Activated T-cell treated with anti-CD3 and anti-CD28 coated beads, Interleukin-2, amount 50 U/mL, for 4 hours (primary cell): Measurements from ENCODE around the gene UPK1B. TPM values are rescaled to one million over a fixed set of nuclear protein-coding genes. Genes with fewer than 3 reads are reported as not detected.

Experiments used
- ATAC-seq, 2 donors: fragments of 200-7000 bp; cut with Tn5 transposase; one replicate each; pipeline ENCODE4 v1.10.0; 2021
- DNase-seq: peaks from one replicate; pipeline ENCODE4 v3.0.0-alpha.2; 2020
- H3K27me3 Mint-ChIP-seq: one replicate; pipeline ENCODE4 v1.8.0; 2021; ENCODE audit warnings: low read depth, mixed read lengths
- H3K36me3 Mint-ChIP-seq: one replicate; pipeline ENCODE4 v1.8.0; 2022; ENCODE audit warnings: mixed read lengths; ENCODE audit not compliant: insufficient read depth
- H3K4me1 Mint-ChIP-seq: one replicate; pipeline ENCODE4 v1.8.0; 2021; ENCODE audit warnings: low read depth, mixed read lengths
- H3K4me3 Mint-ChIP-seq: one replicate; pipeline ENCODE4 v1.8.0; 2021; ENCODE audit warnings: mild to moderate bottlenecking, moderate library complexity, mixed read lengths
- H3K9me3 Mint-ChIP-seq: one replicate; pipeline ENCODE4 v1.8.0; 2021; ENCODE audit warnings: mixed read lengths
- total RNA-seq, 3 donors: library from RNA; stranded (reverse); gene quantifications; one replicate each; pipeline ENCODE4 v1.2.1, GENCODE V29; 2021

The UPK1B gene
- total RNA-seq, 3 donors from 2014 or later, result not detected

DNA sequence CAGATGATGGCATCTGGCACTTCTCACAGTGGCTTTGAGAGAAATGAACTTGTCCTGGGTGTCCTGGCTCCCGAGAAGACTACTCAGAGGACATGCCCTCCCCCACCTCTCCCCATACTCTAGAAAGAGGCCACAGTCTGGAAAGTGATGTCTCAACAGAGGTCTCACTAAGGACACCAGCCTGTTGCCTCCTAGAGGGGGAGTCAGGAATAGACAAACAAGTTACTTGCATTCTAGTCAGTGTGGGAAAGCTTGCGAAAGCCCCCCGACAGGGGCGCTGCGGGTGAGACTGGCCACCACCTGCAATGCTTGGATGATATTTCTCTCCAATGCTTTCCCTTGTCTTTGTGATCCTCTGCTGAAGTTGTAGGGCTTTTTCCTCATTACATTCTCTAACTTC is 50.1 kb downstream of the UPK1B start:
- Mint-ChIP-seq H3K4me1 (peaks cover 48% of the 10 kb centered on the region), H3K4me3 (no peak overlapping the region), H3K27me3 (no peaks in the 10 kb centered on the region), H3K36me3 (peaks cover 55% of the 10 kb centered on the region), H3K9me3 (no peaks in the 10 kb centered on the region)
- ATAC-seq, result no peak
- no peak for DNase-seq

DNA sequence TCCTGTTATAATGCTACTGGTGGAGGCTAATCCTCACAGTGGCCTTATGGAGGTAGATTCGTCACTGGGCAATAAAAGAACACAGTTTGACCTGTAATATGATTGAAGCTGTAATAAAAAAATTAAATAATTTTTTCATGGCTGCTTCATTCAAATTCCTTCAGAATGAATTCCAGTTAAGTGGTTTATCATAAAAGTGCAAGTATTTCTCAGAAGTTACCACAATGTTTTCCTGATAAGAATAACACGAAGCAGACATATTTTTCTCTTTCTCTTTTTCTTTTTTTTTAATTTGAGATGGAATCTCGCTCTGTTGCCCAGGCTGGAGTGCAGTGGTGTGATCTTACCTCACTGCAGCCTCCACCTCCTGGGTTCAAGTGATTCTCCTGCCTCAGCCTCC is 51.7 kb downstream of the UPK1B start:
- H3K36me3 Mint-ChIP-seq, result peaks cover 59% of the 10 kb centered on the region
- H3K4me3 Mint-ChIP-seq, result no peak overlapping the region
- no peak for ATAC-seq
- H3K4me1 Mint-ChIP-seq, result peaks cover 38% of the 10 kb centered on the region
- no peaks in the 10 kb centered on the region for H3K9me3 Mint-ChIP-seq
- H3K27me3 Mint-ChIP-seq, result no peaks in the 10 kb centered on the region
- no peak for DNase-seq

DNA sequence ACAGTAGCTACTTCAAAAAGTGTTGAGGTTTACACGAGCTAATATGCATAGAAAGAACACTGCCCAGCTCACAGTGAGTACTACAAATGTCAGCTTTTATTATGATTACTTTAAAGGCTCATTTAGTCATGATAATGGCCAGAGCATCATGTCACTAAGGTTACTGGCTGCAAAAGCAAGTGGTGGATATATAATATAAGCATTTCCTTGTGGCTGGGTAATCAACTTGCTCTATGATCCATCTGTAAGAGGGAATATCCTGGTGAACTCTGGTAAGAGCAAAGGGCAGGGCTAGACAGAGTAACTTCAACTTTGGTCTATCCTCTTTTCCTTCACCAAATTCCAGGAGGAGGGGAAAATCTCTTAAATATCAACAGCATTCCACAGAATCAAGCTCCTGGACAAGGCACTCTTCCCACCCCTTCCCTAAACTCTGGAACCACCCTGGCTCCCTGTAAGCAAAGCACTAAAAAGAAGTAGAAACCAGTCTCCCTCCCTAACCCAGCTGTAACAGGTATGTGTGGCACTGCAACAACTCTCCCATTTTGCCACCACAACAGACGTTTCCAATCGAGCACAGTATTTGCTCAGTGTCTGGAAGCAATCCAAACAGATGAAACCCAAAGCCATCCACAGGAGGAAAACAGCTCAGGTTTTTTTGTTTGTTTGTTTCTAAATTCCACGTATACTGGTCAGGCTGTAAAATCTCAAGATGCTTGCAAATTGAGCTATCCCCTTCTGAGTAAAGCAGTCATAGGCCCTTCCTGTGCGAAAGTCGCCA is 53.9 kb downstream of the UPK1B start:
- Mint-ChIP-seq H3K36me3 (peaks cover 62% of the 10 kb centered on the region), H3K4me1 (peaks cover 34% of the 10 kb centered on the region), H3K4me3 (no peak overlapping the region), H3K9me3 (no peaks in the 10 kb centered on the region), H3K27me3 (no peaks in the 10 kb centered on the region)
- DNase-seq (no peak), ATAC-seq (no peak)

GRCh38 chr3:119228373-119229145 is 55.2 kb downstream of the UPK1B start:
- no peak for DNase-seq
- Mint-ChIP-seq H3K4me3 (peak overlapping the region; percentile 0), H3K9me3 (no peaks in the 10 kb centered on the region), H3K27me3 (no peaks in the 10 kb centered on the region), H3K36me3 (peaks cover 52% of the 10 kb centered on the region), H3K4me1 (peaks cover 34% of the 10 kb centered on the region)
- peak in 1 of 2 donors; percentile 53 for ATAC-seq

- Mint-ChIP-seq H3K27me3 (no peaks in the 10 kb centered on the region), H3K36me3 (peaks cover 47% of the 10 kb centered on the region), H3K9me3 (no peaks in the 10 kb centered on the region), H3K4me3 (no peak overlapping the region), H3K4me1 (peaks cover 37% of the 10 kb centered on the region)
- ATAC-seq (no peak), DNase-seq (no peak)
Observed at GRCh38 chr3:119229190-119229589, 55.8 kb downstream of the UPK1B start.

GRCh38 chr3:119230071-119230470 is 56.7 kb downstream of the UPK1B start:
- Mint-ChIP-seq H3K4me1 (peaks cover 43% of the 10 kb centered on the region), H3K4me3 (no peak overlapping the region), H3K27me3 (no peaks in the 10 kb centered on the region), H3K36me3 (peaks cover 48% of the 10 kb centered on the region), H3K9me3 (no peaks in the 10 kb centered on the region)
- DNase-seq (no peak), ATAC-seq (no peak)

DNA sequence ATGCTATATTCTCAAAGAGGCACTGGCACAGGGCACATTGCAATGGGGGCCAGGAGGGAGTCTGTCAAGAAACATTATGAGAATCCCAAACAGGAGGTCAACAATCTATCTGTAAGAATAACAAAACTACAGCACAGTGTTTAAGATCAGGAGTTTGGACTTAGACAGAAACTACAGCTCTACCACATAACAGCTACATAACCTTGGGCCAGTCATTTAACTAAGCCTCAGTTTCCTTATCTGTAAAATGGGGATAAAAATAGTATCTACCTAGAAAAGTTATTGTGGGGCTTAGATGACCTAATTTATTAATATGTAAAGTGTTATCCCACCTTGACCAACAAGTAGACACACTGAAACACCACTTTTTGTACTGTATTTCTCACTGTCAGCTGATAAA is 57.3 kb downstream of the UPK1B start:
- no peaks in the 10 kb centered on the region for H3K27me3 Mint-ChIP-seq
- no peak overlapping the region for H3K4me3 Mint-ChIP-seq
- peaks cover 52% of the 10 kb centered on the region for H3K36me3 Mint-ChIP-seq
- peaks cover 50% of the 10 kb centered on the region for H3K4me1 Mint-ChIP-seq
- ATAC-seq, result no peak
- H3K9me3 Mint-ChIP-seq, result no peaks in the 10 kb centered on the region
- DNase-seq, result no peak

DNA sequence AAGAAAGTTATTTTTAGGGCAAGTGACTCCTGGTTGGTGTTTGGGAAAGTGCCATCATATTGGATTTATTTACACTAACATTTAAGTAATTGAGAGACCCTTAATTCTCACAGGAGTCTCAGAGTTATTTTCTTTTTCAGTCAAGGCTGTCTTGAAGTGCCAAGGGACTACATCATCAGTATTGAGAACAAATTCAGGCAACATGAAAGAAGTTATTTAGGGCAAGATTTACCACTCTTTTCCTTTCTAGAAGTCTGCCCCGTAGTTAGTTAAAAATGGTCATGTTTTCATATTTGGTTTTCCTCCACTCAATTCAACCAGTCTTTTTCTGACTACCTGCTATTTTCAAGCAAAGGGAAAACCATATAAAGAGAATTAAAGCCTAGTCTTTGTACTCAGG is 61.2 kb downstream of the UPK1B start:
- peak in 1 of 2 donors; percentile 44 for ATAC-seq

GRCh38 chr3:119235151-119235550 is 61.8 kb downstream of the UPK1B start:
- DNase-seq (no peak), ATAC-seq (no peak)
- Mint-ChIP-seq H3K27me3 (no peaks in the 10 kb centered on the region), H3K4me1 (peaks cover 69% of the 10 kb centered on the region), H3K36me3 (peaks cover 29% of the 10 kb centered on the region), H3K9me3 (no peaks in the 10 kb centered on the region), H3K4me3 (no peak overlapping the region)

More for the DNA sequence above, 61.2 kb downstream of the UPK1B start:
- Mint-ChIP-seq H3K4me1 (peaks cover 64% of the 10 kb centered on the region), H3K27me3 (no peaks in the 10 kb centered on the region), H3K9me3 (no peaks in the 10 kb centered on the region), H3K36me3 (peaks cover 33% of the 10 kb centered on the region), H3K4me3 (no peak overlapping the region)
- no peak for DNase-seq

GRCh38 chr3:119236756-119237155 is 63.4 kb downstream of the UPK1B start:
- Mint-ChIP-seq H3K9me3 (no peaks in the 10 kb centered on the region), H3K27me3 (no peaks in the 10 kb centered on the region), H3K4me3 (no peak overlapping the region), H3K36me3 (peaks cover 18% of the 10 kb centered on the region), H3K4me1 (peaks cover 67% of the 10 kb centered on the region)
- DNase-seq (no peak), ATAC-seq (no peak)

DNA sequence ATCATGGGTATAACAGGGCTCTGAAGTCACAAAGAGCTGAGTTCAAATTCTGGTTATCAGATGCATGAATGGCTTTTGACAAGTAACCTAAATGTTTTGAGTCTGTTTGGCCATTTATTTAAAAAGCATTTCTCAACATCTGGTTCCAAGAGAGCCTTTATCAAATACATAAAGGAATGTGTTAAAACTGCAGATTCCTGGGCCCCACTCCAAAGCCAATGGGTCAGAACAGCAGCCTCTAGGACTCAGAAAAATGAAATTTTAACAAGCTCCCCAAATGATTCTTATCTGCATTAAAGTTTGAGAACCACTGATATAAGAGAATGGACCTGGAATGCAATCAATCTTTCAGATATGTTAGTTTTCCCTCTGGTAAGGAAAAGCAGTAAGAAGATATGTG is 63.9 kb downstream of the UPK1B start:
- Mint-ChIP-seq H3K4me1 (peaks cover 64% of the 10 kb centered on the region), H3K4me3 (no peak overlapping the region), H3K27me3 (no peaks in the 10 kb centered on the region), H3K36me3 (peaks cover 18% of the 10 kb centered on the region), H3K9me3 (no peaks in the 10 kb centered on the region)
- DNase-seq (no peak), ATAC-seq (no peak)

GRCh38 chr3:119238363-119238762 is 65.0 kb downstream of the UPK1B start:
- no peak for DNase-seq

GRCh38 chr3:119239206-119239820 is 65.9 kb downstream of the UPK1B start:
- no peak for ATAC-seq
- Mint-ChIP-seq H3K4me1 (peaks cover 59% of the 10 kb centered on the region), H3K9me3 (no peaks in the 10 kb centered on the region), H3K4me3 (peak overlapping the region; percentile 81), H3K36me3 (peaks cover 18% of the 10 kb centered on the region), H3K27me3 (no peaks in the 10 kb centered on the region)
- DNase-seq, result no peak

More at GRCh38 chr3:119238363-119238762, 65.0 kb downstream of the UPK1B start:
- H3K27me3 Mint-ChIP-seq, result no peaks in the 10 kb centered on the region
- peak overlapping the region; percentile 64 for H3K4me3 Mint-ChIP-seq
- peaks cover 18% of the 10 kb centered on the region for H3K36me3 Mint-ChIP-seq
- H3K9me3 Mint-ChIP-seq, result no peaks in the 10 kb centered on the region
- ATAC-seq, result no peak
- peaks cover 62% of the 10 kb centered on the region for H3K4me1 Mint-ChIP-seq

GRCh38 chr3:119240101-119240590 is 66.7 kb downstream of the UPK1B start:
- peak in 1 of 2 donors; percentile 3 for ATAC-seq
- Mint-ChIP-seq H3K4me1 (peaks cover 52% of the 10 kb centered on the region), H3K4me3 (peak overlapping the region; percentile 81), H3K36me3 (peaks cover 14% of the 10 kb centered on the region), H3K27me3 (no peaks in the 10 kb centered on the region), H3K9me3 (no peaks in the 10 kb centered on the region)
- DNase-seq, result no peak
